GM23338 (cell line): ENCODE data around the gene TPSAB1. TPM values are rescaled to one million over a fixed set of nuclear protein-coding genes. Genes with fewer than 3 reads are reported as not detected.

Source experiments
- ATAC-seq: fragments of 200-7000 bp; cut with Tn5 transposase; 3 replicates; pipeline ENCODE4 v1.9.1; 2020
- DNase-seq: peaks from one replicate; pipeline ENCODE4 v3.0.0-alpha.2; 2015; ENCODE audit warnings: low spot score
- H2AFZ ChIP-seq: fragments of 200-600 bp; sonication (generic); 2 replicates; pipeline ENCODE4 v1.8.0; 2016; ENCODE audit warnings: antibody characterized with exemption, mild to moderate bottlenecking, moderate library complexity
- H3F3A ChIP-seq: fragments of 200-600 bp; sonication (generic); replicated peaks from 2 replicates; pipeline ENCODE4 v1.8.0; 2017; ENCODE audit warnings: antibody characterized with exemption, mixed run types, low read depth
- H3K27ac ChIP-seq: fragments of 200-600 bp; sonication (generic); 2 replicates; pipeline ENCODE4 v1.6.1; 2016; ENCODE audit warnings: low read depth
- H3K27me3 ChIP-seq: fragments of 200-600 bp; sonication (generic); 2 replicates; pipeline ENCODE4 v1.8.0; 2016; ENCODE audit warnings: mild to moderate bottlenecking, mixed run types, moderate library complexity; ENCODE audit not compliant: insufficient read depth
- H3K36me3 ChIP-seq: fragments of 200-600 bp; sonication (generic); 2 replicates; pipeline ENCODE4 v1.8.0; 2016; ENCODE audit warnings: mild to moderate bottlenecking; ENCODE audit not compliant: insufficient read depth
- H3K4me1 ChIP-seq: fragments of 200-600 bp; sonication (generic); 2 replicates; pipeline ENCODE4 v1.8.0; 2016; ENCODE audit warnings: mild to moderate bottlenecking, moderate library complexity; ENCODE audit not compliant: insufficient read depth
- H3K4me2 ChIP-seq: fragments of 200-600 bp; sonication (generic); 2 replicates; pipeline ENCODE4 v1.7.1; 2017; ENCODE audit warnings: mixed run types
- H3K4me3 ChIP-seq: fragments of 200-600 bp; sonication (generic); 2 replicates; pipeline ENCODE4 v1.6.1; 2016; ENCODE audit warnings: mixed run types
- H3K79me2 ChIP-seq: fragments of 200-600 bp; sonication (generic); replicated peaks from 2 replicates; pipeline ENCODE4 v1.8.0; 2017; ENCODE audit warnings: mild to moderate bottlenecking; ENCODE audit not compliant: insufficient read depth
- H3K9me2 ChIP-seq: fragments of 200-600 bp; sonication (generic); 2 replicates; pipeline ENCODE4 v1.8.0; 2017; ENCODE audit not compliant: insufficient read depth
- H4K20me1 ChIP-seq: fragments of 200-600 bp; sonication (generic); replicated peaks from 2 replicates; pipeline ENCODE4 v1.8.0; 2017; ENCODE audit warnings: mild to moderate bottlenecking; ENCODE audit not compliant: insufficient read depth
- H3K27ac Mint-ChIP-seq: 2 replicates; pipeline ENCODE4 v1.8.0; 2020; ENCODE audit warnings: inconsistent platforms, mild to moderate bottlenecking, moderate library complexity, mixed read lengths
- H3K27me3 Mint-ChIP-seq: 3 replicates; pipeline ENCODE4 v1.8.0; 2022; ENCODE audit warnings: low read depth, mild to moderate bottlenecking, moderate library complexity, mixed read lengths, inconsistent platforms; ENCODE audit not compliant: insufficient read depth, poor library complexity
- H3K36me3 Mint-ChIP-seq: 3 replicates; pipeline ENCODE4 v1.8.0; 2021; ENCODE audit warnings: low read depth, mild to moderate bottlenecking, inconsistent platforms, moderate library complexity, mixed read lengths
- H3K4me1 Mint-ChIP-seq: 3 replicates; pipeline ENCODE4 v1.8.0; 2020; ENCODE audit warnings: mild to moderate bottlenecking, inconsistent platforms, mixed read lengths
- H3K4me3 Mint-ChIP-seq: 3 replicates; pipeline ENCODE4 v1.8.0; 2021; ENCODE audit warnings: moderate library complexity, mild to moderate bottlenecking, inconsistent platforms, mixed read lengths
- H3K9me3 Mint-ChIP-seq: 3 replicates; pipeline ENCODE4 v1.8.0; 2020; ENCODE audit warnings: moderate library complexity, mild to moderate bottlenecking, inconsistent platforms, mixed read lengths
- NANOG ChIP-seq: IDR thresholded peaks from 2 replicates; pipeline ENCODE4 v1.6.1; 2016; ENCODE audit warnings: antibody characterized with exemption, borderline replicate concordance
- polyA plus RNA-seq: library from polyadenylated mRNA; unstranded; fragments of >200 nt; fragmentation: Nextera tagmentation; extraction: Ambion mirVana; gene quantifications from 2 replicates; pipeline ENCODE4 v1.2.1, GENCODE V29; 2016
- total RNA-seq: library from RNA; depleted of rRNA; stranded (reverse); fragments of >200 nt; shearing (Covaris generic); gene quantifications from 2 replicates; pipeline ENCODE4 v1.2.3, GENCODE V29; 2014
- TF ChIP-seq, protein P1 (sequence below): IDR thresholded peaks from one replicate; pipeline ENCODE4 v1.6.1; 2018; ENCODE audit warnings: antibody characterized with exemption; ENCODE audit not compliant: unreplicated experiment
- TF ChIP-seq, protein P2 (sequence below): IDR thresholded peaks from 2 replicates; pipeline ENCODE4 v1.6.1; 2016; ENCODE audit warnings: antibody characterized with exemption
- TF ChIP-seq, protein P3 (sequence below): fragments of 250-450 bp; sonication (Bioruptor Pico); IDR thresholded peaks from 2 replicates; pipeline ENCODE4 v1.5.0; 2020; ENCODE audit warnings: mild to moderate bottlenecking, moderate library complexity

Gene TPSAB1
- total and polyA plus RNA-seq, 2 experiments from 2014 or later = not detected

DNA sequence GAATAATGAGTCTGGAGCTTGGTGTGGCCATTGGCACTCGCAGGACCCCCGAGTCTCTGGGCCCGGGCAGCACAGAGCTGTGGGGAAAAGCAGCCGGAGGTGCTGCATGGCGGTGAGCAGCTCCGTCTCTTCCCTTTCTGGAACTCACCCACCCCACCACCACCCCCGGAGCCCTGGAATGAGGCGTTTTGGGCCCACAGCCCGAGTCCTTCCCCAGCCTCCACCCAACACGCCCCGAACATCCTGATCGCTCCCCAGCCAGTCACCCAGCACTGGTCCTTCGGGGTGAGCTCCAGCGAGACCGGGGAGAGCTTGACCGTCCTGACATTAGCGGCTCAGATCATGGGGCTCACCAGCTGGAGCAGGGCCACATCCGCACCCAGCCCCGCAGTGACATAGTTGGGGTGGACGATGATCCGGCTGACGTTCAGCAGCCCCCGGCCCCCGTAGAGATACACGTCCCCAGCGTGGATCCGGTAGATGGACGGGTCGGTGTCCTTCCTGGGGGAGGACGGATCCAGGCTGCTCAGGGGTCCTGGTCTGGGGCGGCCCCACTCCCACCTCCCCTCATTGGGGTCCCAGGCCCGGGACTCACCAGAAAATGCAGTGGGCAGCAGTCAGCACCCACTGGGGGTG is 21.8 kb downstream of the TPSAB1 start (continued):
- TF ChIP-seq, protein P1, sequence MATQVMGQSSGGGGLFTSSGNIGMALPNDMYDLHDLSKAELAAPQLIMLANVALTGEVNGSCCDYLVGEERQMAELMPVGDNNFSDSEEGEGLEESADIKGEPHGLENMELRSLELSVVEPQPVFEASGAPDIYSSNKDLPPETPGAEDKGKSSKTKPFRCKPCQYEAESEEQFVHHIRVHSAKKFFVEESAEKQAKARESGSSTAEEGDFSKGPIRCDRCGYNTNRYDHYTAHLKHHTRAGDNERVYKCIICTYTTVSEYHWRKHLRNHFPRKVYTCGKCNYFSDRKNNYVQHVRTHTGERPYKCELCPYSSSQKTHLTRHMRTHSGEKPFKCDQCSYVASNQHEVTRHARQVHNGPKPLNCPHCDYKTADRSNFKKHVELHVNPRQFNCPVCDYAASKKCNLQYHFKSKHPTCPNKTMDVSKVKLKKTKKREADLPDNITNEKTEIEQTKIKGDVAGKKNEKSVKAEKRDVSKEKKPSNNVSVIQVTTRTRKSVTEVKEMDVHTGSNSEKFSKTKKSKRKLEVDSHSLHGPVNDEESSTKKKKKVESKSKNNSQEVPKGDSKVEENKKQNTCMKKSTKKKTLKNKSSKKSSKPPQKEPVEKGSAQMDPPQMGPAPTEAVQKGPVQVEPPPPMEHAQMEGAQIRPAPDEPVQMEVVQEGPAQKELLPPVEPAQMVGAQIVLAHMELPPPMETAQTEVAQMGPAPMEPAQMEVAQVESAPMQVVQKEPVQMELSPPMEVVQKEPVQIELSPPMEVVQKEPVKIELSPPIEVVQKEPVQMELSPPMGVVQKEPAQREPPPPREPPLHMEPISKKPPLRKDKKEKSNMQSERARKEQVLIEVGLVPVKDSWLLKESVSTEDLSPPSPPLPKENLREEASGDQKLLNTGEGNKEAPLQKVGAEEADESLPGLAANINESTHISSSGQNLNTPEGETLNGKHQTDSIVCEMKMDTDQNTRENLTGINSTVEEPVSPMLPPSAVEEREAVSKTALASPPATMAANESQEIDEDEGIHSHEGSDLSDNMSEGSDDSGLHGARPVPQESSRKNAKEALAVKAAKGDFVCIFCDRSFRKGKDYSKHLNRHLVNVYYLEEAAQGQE = no peak

DNA sequence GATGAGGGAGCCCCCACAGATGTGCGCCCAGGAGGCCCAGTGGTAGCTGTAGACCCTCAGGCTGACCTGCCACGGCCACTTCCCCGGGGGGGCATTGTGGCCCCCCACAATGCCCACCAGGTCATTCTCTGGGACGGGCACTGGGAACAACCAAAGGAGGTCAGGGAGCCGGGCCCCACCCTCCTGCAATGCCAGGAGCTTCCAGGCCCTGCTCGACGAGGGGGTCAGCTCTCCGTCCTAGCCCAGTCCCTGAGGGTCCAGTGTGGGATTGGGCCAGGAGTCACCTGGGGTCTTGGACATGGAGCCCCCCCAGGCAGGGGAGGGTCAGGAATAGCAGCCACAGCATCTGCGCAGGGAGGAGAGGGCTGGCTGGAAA is 22.3 kb downstream of the TPSAB1 start:
- H3K27me3 ChIP-seq = no peaks in the 10 kb centered on the region
- Mint-ChIP-seq H3K4me3 (no peak overlapping the region), H3K27ac (no peak overlapping the region), H3K27me3 (peaks cover 35% of the 10 kb centered on the region), H3K9me3 (peaks cover 15% of the 10 kb centered on the region), H3K4me1 (peaks cover 11% of the 10 kb centered on the region), H3K36me3 (no peaks in the 10 kb centered on the region)
- H3K4me1 ChIP-seq = no peaks in the 10 kb centered on the region
- ATAC-seq = no peak
- no peaks in the 10 kb centered on the region for H3F3A ChIP-seq
- no peak overlapping the region for H2AFZ ChIP-seq
- no peak for TF ChIP-seq NANOG
- TF ChIP-seq, protein P2, sequence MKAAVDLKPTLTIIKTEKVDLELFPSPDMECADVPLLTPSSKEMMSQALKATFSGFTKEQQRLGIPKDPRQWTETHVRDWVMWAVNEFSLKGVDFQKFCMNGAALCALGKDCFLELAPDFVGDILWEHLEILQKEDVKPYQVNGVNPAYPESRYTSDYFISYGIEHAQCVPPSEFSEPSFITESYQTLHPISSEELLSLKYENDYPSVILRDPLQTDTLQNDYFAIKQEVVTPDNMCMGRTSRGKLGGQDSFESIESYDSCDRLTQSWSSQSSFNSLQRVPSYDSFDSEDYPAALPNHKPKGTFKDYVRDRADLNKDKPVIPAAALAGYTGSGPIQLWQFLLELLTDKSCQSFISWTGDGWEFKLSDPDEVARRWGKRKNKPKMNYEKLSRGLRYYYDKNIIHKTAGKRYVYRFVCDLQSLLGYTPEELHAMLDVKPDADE = no peak
- TF ChIP-seq, protein P3, sequence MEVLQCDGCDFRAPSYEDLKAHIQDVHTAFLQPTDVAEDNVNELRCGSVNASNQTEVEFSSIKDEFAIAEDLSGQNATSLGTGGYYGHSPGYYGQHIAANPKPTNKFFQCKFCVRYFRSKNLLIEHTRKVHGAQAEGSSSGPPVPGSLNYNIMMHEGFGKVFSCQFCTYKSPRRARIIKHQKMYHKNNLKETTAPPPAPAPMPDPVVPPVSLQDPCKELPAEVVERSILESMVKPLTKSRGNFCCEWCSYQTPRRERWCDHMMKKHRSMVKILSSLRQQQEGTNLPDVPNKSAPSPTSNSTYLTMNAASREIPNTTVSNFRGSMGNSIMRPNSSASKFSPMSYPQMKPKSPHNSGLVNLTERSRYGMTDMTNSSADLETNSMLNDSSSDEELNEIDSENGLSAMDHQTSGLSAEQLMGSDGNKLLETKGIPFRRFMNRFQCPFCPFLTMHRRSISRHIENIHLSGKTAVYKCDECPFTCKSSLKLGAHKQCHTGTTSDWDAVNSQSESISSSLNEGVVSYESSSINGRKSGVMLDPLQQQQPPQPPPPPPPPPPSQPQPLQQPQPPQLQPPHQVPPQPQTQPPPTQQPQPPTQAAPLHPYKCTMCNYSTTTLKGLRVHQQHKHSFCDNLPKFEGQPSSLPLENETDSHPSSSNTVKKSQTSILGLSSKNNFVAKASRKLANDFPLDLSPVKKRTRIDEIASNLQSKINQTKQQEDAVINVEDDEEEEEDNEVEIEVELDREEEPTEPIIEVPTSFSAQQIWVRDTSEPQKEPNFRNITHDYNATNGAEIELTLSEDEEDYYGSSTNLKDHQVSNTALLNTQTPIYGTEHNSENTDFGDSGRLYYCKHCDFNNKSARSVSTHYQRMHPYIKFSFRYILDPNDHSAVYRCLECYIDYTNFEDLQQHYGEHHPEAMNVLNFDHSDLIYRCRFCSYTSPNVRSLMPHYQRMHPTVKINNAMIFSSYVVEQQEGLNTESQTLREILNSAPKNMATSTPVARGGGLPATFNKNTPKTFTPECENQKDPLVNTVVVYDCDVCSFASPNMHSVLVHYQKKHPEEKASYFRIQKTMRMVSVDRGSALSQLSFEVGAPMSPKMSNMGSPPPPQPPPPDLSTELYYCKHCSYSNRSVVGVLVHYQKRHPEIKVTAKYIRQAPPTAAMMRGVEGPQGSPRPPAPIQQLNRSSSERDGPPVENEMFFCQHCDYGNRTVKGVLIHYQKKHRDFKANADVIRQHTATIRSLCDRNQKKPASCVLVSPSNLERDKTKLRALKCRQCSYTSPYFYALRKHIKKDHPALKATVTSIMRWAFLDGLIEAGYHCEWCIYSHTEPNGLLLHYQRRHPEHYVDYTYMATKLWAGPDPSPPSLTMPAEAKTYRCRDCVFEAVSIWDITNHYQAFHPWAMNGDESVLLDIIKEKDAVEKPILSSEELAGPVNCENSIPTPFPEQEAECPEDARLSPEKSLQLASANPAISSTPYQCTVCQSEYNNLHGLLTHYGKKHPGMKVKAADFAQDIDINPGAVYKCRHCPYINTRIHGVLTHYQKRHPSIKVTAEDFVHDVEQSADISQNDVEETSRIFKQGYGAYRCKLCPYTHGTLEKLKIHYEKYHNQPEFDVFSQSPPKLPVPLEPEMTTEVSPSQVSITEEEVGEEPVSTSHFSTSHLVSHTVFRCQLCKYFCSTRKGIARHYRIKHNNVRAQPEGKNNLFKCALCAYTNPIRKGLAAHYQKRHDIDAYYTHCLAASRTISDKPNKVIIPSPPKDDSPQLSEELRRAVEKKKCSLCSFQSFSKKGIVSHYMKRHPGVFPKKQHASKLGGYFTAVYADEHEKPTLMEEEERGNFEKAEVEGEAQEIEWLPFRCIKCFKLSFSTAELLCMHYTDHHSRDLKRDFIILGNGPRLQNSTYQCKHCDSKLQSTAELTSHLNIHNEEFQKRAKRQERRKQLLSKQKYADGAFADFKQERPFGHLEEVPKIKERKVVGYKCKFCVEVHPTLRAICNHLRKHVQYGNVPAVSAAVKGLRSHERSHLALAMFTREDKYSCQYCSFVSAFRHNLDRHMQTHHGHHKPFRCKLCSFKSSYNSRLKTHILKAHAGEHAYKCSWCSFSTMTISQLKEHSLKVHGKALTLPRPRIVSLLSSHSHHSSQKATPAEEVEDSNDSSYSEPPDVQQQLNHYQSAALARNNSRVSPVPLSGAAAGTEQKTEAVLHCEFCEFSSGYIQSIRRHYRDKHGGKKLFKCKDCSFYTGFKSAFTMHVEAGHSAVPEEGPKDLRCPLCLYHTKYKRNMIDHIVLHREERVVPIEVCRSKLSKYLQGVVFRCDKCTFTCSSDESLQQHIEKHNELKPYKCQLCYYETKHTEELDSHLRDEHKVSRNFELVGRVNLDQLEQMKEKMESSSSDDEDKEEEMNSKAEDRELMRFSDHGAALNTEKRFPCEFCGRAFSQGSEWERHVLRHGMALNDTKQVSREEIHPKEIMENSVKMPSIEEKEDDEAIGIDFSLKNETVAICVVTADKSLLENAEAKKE (CRISPR knock-in tag) = no peak
- H3K4me3 ChIP-seq = no peak overlapping the region
- no peak overlapping the region for H3K27ac ChIP-seq
- H3K79me2 ChIP-seq = no peaks in the 10 kb centered on the region
- H4K20me1 ChIP-seq = 0 out of 2 replicates have a peak, but pooled peaks cover 2% of the 10 kb centered on the region
- DNase-seq = no peak
- H3K36me3 ChIP-seq = no peaks in the 10 kb centered on the region
- no peaks in the 10 kb centered on the region for H3K9me2 ChIP-seq
- no peak overlapping the region for H3K4me2 ChIP-seq
